Stimulated activated CD8-positive, alpha-beta memory T cell treated with anti-CD3 and anti-CD28 coated beads, Interleukin-12 subunit alpha, Interleukin-12 subunit beta, amount 100 ng/mL, for 24 hours (primary cell): ENCODE measurements around the gene SSNA1.
A peak's percentile ranks its signal among the peaks of the same experiment; 100 is the strongest.
"Not testable (repeated sequence)": the region's sequence is repeated elsewhere in the genome, so short reads cannot be mapped to it uniquely, and the experiment has no call there.

ENCODE experiments used
- DNase-seq: peaks from one replicate; pipeline ENCODE4 v3.0.0-alpha.2; 2020; ENCODE audit errors: extremely low read depth

SSNA1 gene

GRCh38 chr9:137230705-137231371 lies 42.4 kb downstream of the SSNA1 start, which contains the start of gene SLC34A3:
Gene SLC34A3 (plus strand): TSS chr9:137230901. CDS start chr9:137231703, 802 bp downstream.
- no peak for DNase-seq

- no peak for DNase-seq
Observed at GRCh38 chr9:137231372-137232039, 43.0 kb downstream of the SSNA1 start.

GRCh38 chr9:137232101-137232500 lies 43.6 kb downstream of the SSNA1 start:
- DNase-seq: no peak

- no peak for DNase-seq
Observed at GRCh38 chr9:137232510-137232909, 44.0 kb downstream of the SSNA1 start.

GRCh38 chr9:137233143-137233980 lies 44.9 kb downstream of the SSNA1 start:
- no peak for DNase-seq

GRCh38 chr9:137234055-137234697 lies 45.7 kb downstream of the SSNA1 start:
- no peak for DNase-seq

- no peak for DNase-seq
Observed at GRCh38 chr9:137234758-137235423, 46.4 kb downstream of the SSNA1 start.

- DNase-seq: no peak
Observed at GRCh38 chr9:137235424-137236237, 47.2 kb downstream of the SSNA1 start.

- DNase-seq: peak; percentile 77
Observed at GRCh38 chr9:137236238-137236935, 47.9 kb downstream of the SSNA1 start.

- no peak for DNase-seq
Observed at GRCh38 chr9:137236936-137237421, 48.5 kb downstream of the SSNA1 start.

- no peak for DNase-seq
Observed at GRCh38 chr9:137237759-137238726, 49.6 kb downstream of the SSNA1 start.

- DNase-seq: not testable (repeated sequence)
Observed at GRCh38 chr9:137239541-137240200, 51.2 kb downstream of the SSNA1 start.
